Fibroblast of the aortic adventitia (primary cell): ENCODE results near the gene LAIR1. TPM values are rescaled to one million over a fixed set of nuclear protein-coding genes. Genes with fewer than 3 reads are reported as not detected.
A peak's percentile ranks its signal among the peaks of the same experiment; 100 is the strongest.
"Not testable (repeated sequence)": the region's sequence is repeated elsewhere in the genome, so short reads cannot be mapped to it uniquely, and the experiment has no call there.

Source experiments
- DNase-seq: peaks from one replicate; pipeline ENCODE4 v3.0.0-alpha.2; 2010; ENCODE audit warnings: low read depth
- H3K4me3 ChIP-seq: 2 replicates; pipeline ENCODE4 v1.5.1; 2011; ENCODE audit warnings: low read depth, mild to moderate bottlenecking, control low read depth, low read length, moderate library complexity
- CTCF ChIP-seq: IDR thresholded peaks from 2 replicates; pipeline ENCODE4 v1.5.1; 2011; ENCODE audit warnings: mild to moderate bottlenecking, low read length, control low read depth, inconsistent platforms; ENCODE audit not compliant: insufficient read depth
- total RNA-seq: library from RNA; depleted of rRNA; stranded (reverse); fragments of >200 nt; gene quantifications from 2 replicates; pipeline ENCODE4 v1.2.3, GENCODE V29; 2012; ENCODE audit warnings: low replicate concordance

The LAIR1 gene
- total RNA-seq, 1 donor: not detected

- DNase-seq: no peak
- no peak for TF ChIP-seq CTCF
- no peak overlapping the region for H3K4me3 ChIP-seq
Measured at GRCh38 chr19:54332149-54332548, 32.6 kb downstream of the LAIR1 start.

DNA sequence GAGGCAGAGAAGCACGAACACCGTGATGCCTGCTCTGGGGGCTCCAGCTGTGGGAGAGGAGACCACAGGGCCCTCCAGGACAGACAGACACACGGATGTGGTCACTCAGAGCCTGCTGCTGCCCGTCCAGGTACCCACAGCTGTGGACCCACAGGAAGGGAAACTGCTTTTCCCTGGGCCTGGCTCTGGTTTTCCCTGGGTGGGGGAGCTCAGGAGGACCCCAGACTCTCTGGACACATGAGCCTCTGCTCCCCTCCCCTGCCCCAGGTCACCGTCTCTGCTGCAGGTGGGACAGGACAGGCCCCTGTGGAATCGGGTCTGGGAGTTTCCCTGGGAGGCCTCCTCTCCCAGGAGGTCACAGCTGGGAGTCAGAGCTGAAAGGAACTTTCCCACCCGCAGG is 33.1 kb downstream of the LAIR1 start:
- no peak overlapping the region for H3K4me3 ChIP-seq
- TF ChIP-seq CTCF: no peak
- no peak for DNase-seq

DNA sequence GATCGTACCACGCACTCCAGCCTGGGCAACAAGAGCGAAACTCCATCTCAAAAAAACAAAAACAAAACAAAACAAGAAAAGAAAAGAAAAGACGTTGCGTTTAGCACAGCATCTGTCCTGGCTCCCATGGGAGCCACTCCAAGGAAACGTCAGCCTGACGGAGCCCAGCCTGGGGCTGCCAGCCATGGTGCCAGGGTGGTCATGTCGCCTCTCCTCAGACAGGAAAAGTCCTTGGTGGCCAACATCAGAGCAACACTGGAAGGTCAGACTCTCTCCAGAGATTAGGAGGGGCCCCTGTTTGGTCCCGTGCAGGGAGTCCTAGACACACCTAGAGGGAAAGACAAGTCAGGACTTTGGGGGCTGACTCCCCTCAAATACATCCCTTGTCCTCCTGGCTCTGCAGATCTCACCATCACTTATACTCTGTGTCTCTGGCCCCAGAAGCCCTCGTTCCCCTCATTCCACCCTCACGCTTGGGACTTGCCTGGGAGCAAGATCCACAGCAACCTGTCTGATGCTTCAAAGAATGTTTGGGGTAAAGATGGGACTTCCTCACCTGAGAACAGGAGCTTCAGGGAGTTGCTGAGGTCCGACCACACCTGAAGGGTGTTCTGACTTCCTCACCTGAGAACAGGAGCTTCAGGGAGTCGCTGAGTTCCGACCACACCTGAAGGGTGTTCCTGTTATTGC is 35.1 kb downstream of the LAIR1 start:
- no peak for TF ChIP-seq CTCF
- H3K4me3 ChIP-seq: no peak overlapping the region
- no peak for DNase-seq

DNA sequence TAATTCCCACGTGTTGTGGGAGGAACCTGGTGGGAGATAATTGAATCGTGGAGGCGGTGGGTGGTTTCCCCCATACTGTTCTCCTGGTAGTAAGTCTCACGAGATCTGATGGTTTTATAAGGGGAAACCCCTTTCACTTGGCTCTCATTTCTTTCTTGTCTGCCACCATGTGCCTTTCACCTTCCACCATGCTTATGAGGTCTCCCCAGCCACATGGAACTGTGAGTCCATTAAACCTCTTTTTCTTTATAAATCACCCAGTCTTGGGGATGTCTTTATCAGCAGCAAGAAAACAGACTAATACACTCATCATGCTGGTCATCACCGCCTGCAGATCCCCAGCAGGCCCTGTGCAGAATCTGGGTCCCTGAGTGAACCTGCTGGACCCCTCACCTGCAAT is 36.0 kb downstream of the LAIR1 start:
- DNase-seq, H3K4me3 ChIP-seq: not testable (repeated sequence)

- H3K4me3 ChIP-seq: no peak overlapping the region
- no peak for TF ChIP-seq CTCF
- DNase-seq: no peak
Measured at GRCh38 chr19:54325631-54326030, 39.1 kb downstream of the LAIR1 start.

DNA sequence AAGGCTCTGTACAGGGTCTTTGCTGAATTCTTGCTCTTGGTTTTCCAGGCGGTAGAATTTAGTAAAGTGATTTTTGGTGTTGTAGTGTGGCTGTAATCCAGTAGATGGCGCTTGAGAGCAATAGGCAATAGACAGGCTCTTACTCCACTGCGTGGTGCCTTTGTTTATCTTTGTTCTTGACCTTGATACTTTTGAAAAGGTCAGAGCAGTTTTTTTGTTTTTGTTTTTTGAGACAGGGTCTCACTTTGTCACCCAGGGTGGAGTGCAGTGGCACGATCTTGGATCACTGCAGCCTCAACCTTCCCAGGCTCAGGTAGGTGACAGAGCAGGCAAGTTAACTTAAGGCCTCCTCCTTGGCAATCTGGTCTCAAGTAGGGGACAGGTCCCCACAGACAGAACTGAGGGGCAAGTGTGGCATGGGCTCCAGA is 39.5 kb downstream of the LAIR1 start:
- DNase-seq: peak; percentile 30
- peak; percentile 81 for TF ChIP-seq CTCF
- H3K4me3 ChIP-seq: no peak overlapping the region

DNA sequence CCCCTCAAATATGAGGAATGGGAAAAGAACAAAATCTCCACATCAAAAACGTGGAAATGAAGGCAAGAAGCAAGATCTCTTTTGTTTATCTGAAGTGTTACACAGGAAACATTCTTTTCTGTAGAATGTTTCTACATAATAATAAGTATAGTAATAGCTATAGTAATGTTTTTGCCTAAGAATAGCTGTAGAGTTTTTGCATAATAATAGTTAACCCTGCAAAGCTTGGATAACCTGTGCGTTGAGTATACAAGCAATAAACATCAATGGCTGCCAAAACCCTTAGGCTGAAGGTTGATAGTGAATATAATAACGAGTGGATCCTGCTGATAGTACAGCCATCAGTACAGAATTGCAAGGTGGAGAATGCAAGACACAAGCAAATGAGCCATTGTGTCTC is 40.7 kb downstream of the LAIR1 start:
- no peak overlapping the region for H3K4me3 ChIP-seq
- no peak for DNase-seq
- no peak for TF ChIP-seq CTCF

DNA sequence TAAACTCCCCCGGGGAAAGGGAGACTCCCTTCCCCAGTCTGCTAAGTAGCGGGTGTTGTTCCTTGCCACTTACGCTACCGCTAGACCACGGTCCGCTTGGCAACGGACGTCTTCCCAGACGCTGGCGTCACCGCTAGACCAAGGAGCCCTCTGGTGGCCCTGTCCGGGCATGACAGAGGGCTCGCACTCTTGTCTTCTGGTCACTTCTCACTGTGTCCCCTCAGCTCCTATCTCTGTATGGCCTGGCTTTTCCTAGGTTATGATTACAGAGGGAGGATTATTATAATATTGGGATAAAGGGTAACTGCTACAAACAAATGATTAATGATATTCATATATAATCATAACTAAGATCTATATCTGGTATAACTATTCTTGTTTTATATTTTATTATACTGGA is 41.8 kb downstream of the LAIR1 start:
- H3K4me3 ChIP-seq, DNase-seq: not testable (repeated sequence)

DNA sequence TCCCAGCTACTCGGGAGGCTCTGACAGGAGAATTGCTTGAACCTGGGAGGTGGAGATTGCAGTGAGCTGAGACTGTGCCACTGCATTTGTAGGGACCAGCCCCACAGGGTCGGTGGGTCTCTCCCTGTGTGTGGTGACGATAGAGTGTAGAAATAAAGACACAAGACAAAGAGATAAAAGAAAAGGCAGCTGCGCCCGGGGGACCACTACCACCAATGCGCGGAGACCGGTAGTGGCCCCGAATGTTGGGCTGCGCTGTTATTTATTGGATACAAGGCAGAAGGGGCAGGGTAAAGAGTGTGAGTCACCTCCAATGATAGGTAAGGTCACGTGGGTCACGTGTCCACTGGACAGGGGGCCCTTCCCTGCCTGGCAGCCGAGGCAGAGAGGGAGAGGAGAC is 42.4 kb downstream of the LAIR1 start:
- not testable (repeated sequence) for H3K4me3 ChIP-seq, DNase-seq
